NT2/D1 (cell line): ENCODE results near the gene SARM1.

Source experiments
- DNase-seq: peaks from one replicate; pipeline ENCODE4 v3.0.0-alpha.2; 2011; ENCODE audit warnings: low read depth, low spot score
- H3K27me3 ChIP-seq: 2 replicates; pipeline ENCODE4 v1.6.0; 2011; ENCODE audit warnings: mild to moderate bottlenecking; ENCODE audit not compliant: insufficient read length, insufficient read depth
- H3K36me3 ChIP-seq: 2 replicates; pipeline ENCODE4 v1.6.1; 2011; ENCODE audit warnings: mild to moderate bottlenecking, low read length, mixed read lengths; ENCODE audit not compliant: insufficient read depth, insufficient read length
- H3K4me1 ChIP-seq: 2 replicates; pipeline ENCODE4 v1.5.1; 2011; ENCODE audit not compliant: insufficient read depth, insufficient read length
- H3K4me3 ChIP-seq: 2 replicates; pipeline ENCODE4 v1.5.1; 2011; ENCODE audit warnings: low read depth; ENCODE audit not compliant: insufficient read length
- H3K9ac ChIP-seq: 2 replicates; pipeline ENCODE4 v1.6.0; 2011; ENCODE audit warnings: low read depth; ENCODE audit not compliant: insufficient read length
- H3K9me3 ChIP-seq: 2 replicates; pipeline ENCODE4 v1.5.1; 2011; ENCODE audit warnings: mild to moderate bottlenecking, low read length; ENCODE audit not compliant: insufficient read depth
- SUZ12 ChIP-seq: IDR thresholded peaks from 2 replicates; pipeline ENCODE4 v1.6.1; 2011; ENCODE audit not compliant: insufficient read length, insufficient read depth; ENCODE audit errors: extremely low read depth
- YY1 ChIP-seq: IDR thresholded peaks from 2 replicates; pipeline ENCODE4 v1.6.1; 2011; ENCODE audit not compliant: insufficient read length, insufficient read depth
- ZNF274 ChIP-seq: IDR thresholded peaks from 2 replicates; pipeline ENCODE4 v1.6.1; 2011; ENCODE audit warnings: mild to moderate bottlenecking, low read depth, low read length

The SARM1 gene

DNA sequence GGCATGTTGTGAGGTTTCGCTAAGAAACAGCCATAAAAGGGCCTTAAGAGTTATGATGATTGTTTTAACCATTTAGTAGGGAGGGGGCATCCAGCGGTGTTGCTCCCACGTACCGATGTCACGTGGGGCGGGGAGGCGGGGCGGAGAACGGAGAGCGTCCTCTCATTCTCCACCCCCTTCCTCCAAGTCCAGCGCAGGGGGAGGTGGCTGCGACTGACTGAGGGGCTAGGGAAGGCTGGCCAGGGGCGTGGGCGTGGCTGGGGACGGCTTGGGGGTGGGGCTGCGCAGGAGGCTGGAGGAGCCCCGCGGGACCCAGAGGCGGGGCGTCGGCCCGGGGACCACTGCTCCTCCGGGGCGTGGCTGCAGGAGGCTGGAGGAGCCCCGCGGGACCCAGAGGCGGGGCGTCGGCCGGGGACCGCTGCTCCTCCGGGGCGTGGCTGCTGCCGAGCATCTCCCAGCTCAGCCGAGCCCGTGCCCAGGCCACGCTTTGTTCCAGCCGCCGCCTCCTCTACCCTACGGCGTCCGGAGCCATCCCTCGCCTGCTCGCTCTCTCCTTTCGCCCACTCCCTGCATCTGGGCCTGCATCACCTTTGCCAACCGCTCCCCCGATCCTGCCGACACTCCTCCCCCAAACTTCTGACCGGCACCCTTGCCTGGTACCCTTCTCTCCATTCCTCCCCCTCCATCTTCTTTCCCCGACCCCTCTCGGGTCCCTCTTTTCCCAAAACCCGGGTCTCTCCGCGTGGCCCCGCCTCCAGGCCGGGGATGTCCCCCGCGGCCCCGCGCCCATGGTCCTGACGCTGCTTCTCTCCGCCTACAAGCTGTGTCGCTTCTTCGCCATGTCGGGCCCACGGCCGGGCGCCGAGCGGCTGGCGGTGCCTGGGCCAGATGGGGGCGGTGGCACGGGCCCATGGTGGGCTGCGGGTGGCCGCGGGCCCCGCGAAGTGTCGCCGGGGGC lies at the start of gene SARM1:
Gene SARM1, plus strand, starts transcription at position 450 of the 958 bp plus-strand sequence. Its CDS starts 339 bp downstream, at position 789.
- peaks cover 22% of the 10 kb centered on the region for H3K27me3 ChIP-seq
- H3K4me3 ChIP-seq: peak within 1 kb of the TSS; percentile 66
- H3K4me1 ChIP-seq: peaks cover 17% of the 10 kb centered on the region
- H3K9me3 ChIP-seq: no peaks in the 10 kb centered on the region
- H3K9ac ChIP-seq: peak within 1 kb of the TSS; percentile 80
- H3K36me3 ChIP-seq: peaks cover 10% of the 10 kb centered on the region
- DNase-seq: peak; percentile 84
- TF ChIP-seq ZNF274 (no peak), SUZ12 (no peak), YY1 (no peak)

DNA sequence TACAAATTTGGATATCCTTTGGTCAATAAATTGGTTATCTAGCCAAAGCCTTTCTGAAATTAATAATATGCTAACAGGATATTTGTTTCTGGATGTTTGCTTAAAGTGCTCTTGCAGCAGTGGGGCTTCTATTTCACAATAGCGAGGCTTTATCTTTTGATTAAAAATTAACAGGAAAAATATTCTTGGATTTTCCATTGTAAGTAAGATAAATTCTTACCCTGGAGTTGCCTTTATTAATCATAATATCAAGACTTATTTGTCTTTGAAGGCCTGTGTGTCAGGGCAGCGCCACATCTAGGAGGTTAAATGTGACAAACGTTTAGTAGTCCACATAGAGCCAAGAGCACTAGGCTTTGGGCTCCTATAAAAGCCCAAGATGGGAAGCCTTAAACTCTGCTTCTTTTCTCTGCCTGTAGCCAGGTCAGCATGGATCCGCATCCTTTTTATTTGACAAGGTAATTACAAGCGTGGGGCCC lies 47.2 kb upstream of the SARM1 start:
- TF ChIP-seq YY1 (no peak), ZNF274 (no peak), SUZ12 (no peak)
- Histone ChIP-seq H3K9me3 (no peaks in the 10 kb centered on the region), H3K4me1 (peaks cover 2% of the 10 kb centered on the region), H3K4me3 (no peak overlapping the region), H3K36me3 (peaks cover 61% of the 10 kb centered on the region), H3K9ac (no peak overlapping the region), H3K27me3 (no peaks in the 10 kb centered on the region)
- no peak for DNase-seq

GRCh38 chr17:28324781-28325180 lies 46.7 kb upstream of the SARM1 start:
- Histone ChIP-seq H3K36me3 (peaks cover 63% of the 10 kb centered on the region), H3K9me3 (no peaks in the 10 kb centered on the region), H3K27me3 (no peaks in the 10 kb centered on the region), H3K9ac (no peak overlapping the region), H3K4me3 (no peak overlapping the region), H3K4me1 (peaks cover 2% of the 10 kb centered on the region)
- TF ChIP-seq SUZ12: no peak
- TF ChIP-seq ZNF274: no peak
- no peak for TF ChIP-seq YY1
- no peak for DNase-seq

GRCh38 chr17:28325211-28325610 lies 46.3 kb upstream of the SARM1 start:
- Histone ChIP-seq H3K4me3 (no peak overlapping the region), H3K27me3 (no peaks in the 10 kb centered on the region), H3K36me3 (peaks cover 63% of the 10 kb centered on the region), H3K9ac (no peak overlapping the region), H3K4me1 (peaks cover 2% of the 10 kb centered on the region), H3K9me3 (no peaks in the 10 kb centered on the region)
- TF ChIP-seq ZNF274 (no peak), YY1 (no peak), SUZ12 (no peak)
- DNase-seq: no peak

DNA sequence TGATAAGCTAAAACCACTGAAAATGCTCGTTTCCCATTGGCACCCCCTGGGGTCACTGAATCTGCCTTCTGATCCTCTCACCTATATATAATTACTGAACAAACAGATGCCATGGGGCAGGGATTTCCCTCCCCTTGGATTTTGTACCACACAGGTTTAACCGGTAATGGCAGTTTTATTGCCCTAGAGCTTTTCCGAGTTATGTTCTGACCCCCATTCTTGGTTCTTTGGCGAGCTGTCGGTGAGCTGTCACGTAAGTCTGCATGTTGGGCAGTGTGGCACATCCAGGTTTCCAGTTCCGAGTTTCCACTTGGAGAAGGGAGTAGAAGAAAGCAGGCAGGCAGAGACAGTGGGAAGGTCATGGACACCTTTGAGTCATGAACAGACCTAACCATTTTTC lies 45.4 kb upstream of the SARM1 start:
- Histone ChIP-seq H3K9ac (no peak overlapping the region), H3K36me3 (peaks cover 63% of the 10 kb centered on the region)
- DNase-seq: no peak

GRCh38 chr17:28327031-28327607 lies 44.4 kb upstream of the SARM1 start:
- Histone ChIP-seq H3K36me3 (peaks cover 66% of the 10 kb centered on the region), H3K4me3 (no peak overlapping the region), H3K9me3 (no peaks in the 10 kb centered on the region), H3K9ac (no peak overlapping the region), H3K27me3 (no peaks in the 10 kb centered on the region), H3K4me1 (no peaks in the 10 kb centered on the region)
- DNase-seq: no peak
- TF ChIP-seq YY1: no peak
- TF ChIP-seq ZNF274: no peak
- TF ChIP-seq SUZ12: no peak

More for the DNA sequence above, 45.4 kb upstream of the SARM1 start:
- peaks cover 2% of the 10 kb centered on the region for H3K4me1 ChIP-seq
- H3K27me3 ChIP-seq: no peaks in the 10 kb centered on the region
- H3K4me3 ChIP-seq: no peak overlapping the region
- TF ChIP-seq SUZ12 (no peak), YY1 (no peak), ZNF274 (no peak)
- no peaks in the 10 kb centered on the region for H3K9me3 ChIP-seq

DNA sequence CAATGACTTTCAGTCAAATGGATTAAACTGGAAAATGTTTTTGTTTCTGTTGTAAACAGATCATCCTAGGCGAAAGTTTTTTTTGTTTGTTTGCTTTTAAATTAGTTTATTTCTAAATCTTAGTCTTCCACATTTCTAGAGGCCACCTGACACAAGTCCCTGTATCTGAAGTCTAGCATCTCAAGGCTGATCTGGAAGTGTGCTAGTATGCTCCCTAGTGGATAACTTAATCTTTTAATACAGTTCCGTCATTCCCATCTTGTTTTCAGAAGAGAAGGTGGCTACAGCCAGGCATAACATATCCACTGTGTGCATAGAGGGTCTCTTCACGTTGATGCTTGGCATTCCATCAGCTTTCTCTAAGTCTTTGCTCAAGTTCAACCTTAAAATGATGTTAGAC lies 43.8 kb upstream of the SARM1 start:
- no peak for TF ChIP-seq SUZ12
- no peak for TF ChIP-seq ZNF274
- TF ChIP-seq YY1: no peak
- Histone ChIP-seq H3K36me3 (peaks cover 67% of the 10 kb centered on the region), H3K9ac (no peak overlapping the region), H3K4me3 (no peak overlapping the region), H3K4me1 (no peaks in the 10 kb centered on the region), H3K27me3 (no peaks in the 10 kb centered on the region), H3K9me3 (no peaks in the 10 kb centered on the region)
- no peak for DNase-seq
